ENCODE results near the gene SLC49A3.
A peak's percentile ranks its signal among the peaks of the same experiment; 100 is the strongest.

SLC49A3 gene

GRCh38 chr4:710116-710515 is 21.2 kb upstream of the SLC49A3 start:
- TF ChIP-seq, protein P1, sequence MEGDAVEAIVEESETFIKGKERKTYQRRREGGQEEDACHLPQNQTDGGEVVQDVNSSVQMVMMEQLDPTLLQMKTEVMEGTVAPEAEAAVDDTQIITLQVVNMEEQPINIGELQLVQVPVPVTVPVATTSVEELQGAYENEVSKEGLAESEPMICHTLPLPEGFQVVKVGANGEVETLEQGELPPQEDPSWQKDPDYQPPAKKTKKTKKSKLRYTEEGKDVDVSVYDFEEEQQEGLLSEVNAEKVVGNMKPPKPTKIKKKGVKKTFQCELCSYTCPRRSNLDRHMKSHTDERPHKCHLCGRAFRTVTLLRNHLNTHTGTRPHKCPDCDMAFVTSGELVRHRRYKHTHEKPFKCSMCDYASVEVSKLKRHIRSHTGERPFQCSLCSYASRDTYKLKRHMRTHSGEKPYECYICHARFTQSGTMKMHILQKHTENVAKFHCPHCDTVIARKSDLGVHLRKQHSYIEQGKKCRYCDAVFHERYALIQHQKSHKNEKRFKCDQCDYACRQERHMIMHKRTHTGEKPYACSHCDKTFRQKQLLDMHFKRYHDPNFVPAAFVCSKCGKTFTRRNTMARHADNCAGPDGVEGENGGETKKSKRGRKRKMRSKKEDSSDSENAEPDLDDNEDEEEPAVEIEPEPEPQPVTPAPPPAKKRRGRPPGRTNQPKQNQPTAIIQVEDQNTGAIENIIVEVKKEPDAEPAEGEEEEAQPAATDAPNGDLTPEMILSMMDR (IDR thresholded peaks at IDR 0.05; ENCODE audit: low read depth, low read length): no peak
- H3K4me3 ChIP-seq (ENCODE audit: low read depth, low read length): no peak overlapping the region

DNA sequence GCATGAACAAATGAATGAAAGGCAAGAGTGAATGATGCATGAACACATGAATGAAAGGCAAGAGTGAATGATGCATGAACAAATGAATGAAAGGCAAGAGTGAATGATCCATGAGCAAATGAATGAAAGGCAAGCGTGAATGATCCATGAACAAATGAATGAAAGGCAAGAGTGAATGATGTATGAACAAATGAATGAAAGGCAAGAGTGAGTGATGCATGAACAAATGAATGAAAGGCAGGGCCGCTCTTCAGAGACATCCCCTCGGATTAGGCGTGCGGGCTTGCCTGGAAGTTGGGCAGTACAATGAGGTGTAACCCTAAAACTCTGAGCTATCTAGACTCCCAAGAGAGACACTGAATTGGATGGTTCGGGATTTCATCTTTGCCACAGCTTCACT is 20.4 kb upstream of the SLC49A3 start:
- H3K4me3 ChIP-seq (ENCODE audit: low read depth, low read length): no peak overlapping the region
- TF ChIP-seq, protein P1 (IDR thresholded peaks at IDR 0.05; ENCODE audit: low read depth, low read length): no peak

GRCh38 chr4:708631-708933 is 19.6 kb upstream of the SLC49A3 start:
- no peak overlapping the region for H3K4me3 ChIP-seq (ENCODE audit: low read depth, low read length)
- TF ChIP-seq, protein P1 (IDR thresholded peaks at IDR 0.05; ENCODE audit: low read depth, low read length): no peak

DNA sequence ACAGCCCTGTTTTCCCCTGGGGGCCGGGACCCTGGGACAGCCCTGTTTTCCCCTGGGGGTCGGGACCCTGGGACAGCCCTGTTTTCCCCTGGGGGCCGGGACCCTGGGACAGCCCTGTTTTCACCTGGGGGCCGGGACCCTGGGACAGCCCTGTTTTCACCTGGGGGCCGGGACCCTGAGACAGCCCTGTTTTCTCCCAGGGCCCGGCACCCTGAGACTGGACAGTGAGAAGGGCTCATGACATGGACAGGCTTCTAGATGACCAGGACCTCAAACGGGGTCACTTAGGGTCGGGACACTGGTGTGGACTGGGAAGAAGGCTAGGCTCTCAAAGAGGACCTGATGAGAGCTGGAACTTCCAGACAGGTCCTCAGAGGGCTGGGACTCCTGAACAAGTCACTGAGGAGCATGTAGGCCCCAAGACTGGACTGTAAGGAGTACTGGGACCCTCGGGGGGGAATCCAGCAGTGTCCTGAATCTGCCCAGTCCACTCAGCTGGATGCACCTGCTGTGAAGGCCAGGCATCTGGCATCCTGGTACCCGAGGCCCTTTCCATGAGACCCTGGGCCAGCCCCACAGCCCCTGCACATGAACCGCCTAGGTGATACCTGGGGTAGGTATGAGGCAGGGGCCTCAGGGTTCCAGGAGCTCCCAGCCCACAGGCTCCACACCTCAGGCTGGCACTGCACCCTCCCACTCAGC is 19.1 kb upstream of the SLC49A3 start:
- TF ChIP-seq, protein P1 (IDR thresholded peaks at IDR 0.05; ENCODE audit: low read depth, low read length): no peak
- no peak overlapping the region for H3K4me3 ChIP-seq (ENCODE audit: low read depth, low read length)

GRCh38 chr4:706834-707598 is 18.1 kb upstream of the SLC49A3 start:
- TF ChIP-seq, protein P1 (IDR thresholded peaks at IDR 0.05; ENCODE audit: low read depth, low read length): no peak
- peak overlapping the region; percentile 97 for H3K4me3 ChIP-seq (ENCODE audit: low read depth, low read length)

DNA sequence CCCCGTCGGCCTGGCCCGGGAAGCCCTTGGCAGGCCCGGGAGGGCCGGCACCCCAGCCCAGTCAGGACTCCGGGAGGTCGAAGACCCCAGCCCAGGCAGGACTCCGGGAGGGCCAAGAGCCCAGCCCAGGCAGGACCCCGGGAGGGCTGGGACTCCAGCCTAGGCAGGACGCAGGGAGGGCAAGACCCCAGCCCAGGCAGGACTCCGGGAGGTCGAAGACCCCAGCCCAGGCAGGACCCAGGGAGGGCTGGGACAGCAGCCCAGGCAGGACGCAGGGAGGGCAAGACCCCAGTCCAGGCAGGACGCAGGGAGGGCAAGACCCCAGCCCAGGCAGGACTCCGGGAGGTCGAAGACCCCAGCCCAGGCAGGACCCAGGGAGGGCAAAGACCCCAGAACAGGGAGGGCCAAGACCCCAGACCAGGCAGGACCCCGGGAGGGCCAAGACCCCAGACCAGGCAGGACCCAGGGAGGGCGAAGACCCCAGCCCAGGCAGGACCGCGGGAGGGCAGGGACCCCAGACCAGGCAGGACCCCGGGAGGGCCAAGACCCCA is 17.2 kb upstream of the SLC49A3 start:
- H3K4me3 ChIP-seq (ENCODE audit: low read depth, low read length): peak overlapping the region; percentile 97

- TF ChIP-seq, protein P1 (IDR thresholded peaks at IDR 0.05; ENCODE audit: low read depth, low read length): no peak
- H3K4me3 ChIP-seq (ENCODE audit: low read depth, low read length): peak within 1 kb of the TSS; percentile 97
Observed at GRCh38 chr4:705278-706082, 16.5 kb upstream of the SLC49A3 start, which contains the start of gene PCGF3. PCGF3 (plus strand) TSS chr4:705832; CDS start chr4:733681, 27,849 bp downstream.

Measured in WI38 (cell line).